GM12864 (cell line): ENCODE data around the gene CALB2.
"Not testable (repeated sequence)": the region's sequence is repeated elsewhere in the genome, so short reads cannot be mapped to it uniquely, and the experiment has no call there.

Experiments
- DNase-seq: peaks from one replicate; pipeline ENCODE4 v3.0.0-alpha.2; 2011; ENCODE audit warnings: low read depth
- H3K4me3 ChIP-seq: 2 replicates; pipeline ENCODE4 v1.5.1; 2011; ENCODE audit warnings: mild to moderate bottlenecking, low read depth, low read length, control low read depth
- CTCF ChIP-seq: IDR thresholded peaks from 2 replicates; pipeline ENCODE4 v1.5.1; 2011; ENCODE audit warnings: low read depth, mild to moderate bottlenecking, moderate library complexity, low read length, control low read depth, inconsistent platforms; ENCODE audit errors: missing control alignments

CALB2 gene

GRCh38 chr16:71352466-71352865 is 6.1 kb upstream of the CALB2 start:
- no peak for DNase-seq
- no peak overlapping the region for H3K4me3 ChIP-seq
- TF ChIP-seq CTCF = no peak

- no peak for TF ChIP-seq CTCF
- DNase-seq = no peak
- no peak overlapping the region for H3K4me3 ChIP-seq
Observed at GRCh38 chr16:71352963-71353460, 5.5 kb upstream of the CALB2 start.

- no peak for DNase-seq
- no peak for TF ChIP-seq CTCF
- no peak overlapping the region for H3K4me3 ChIP-seq
Observed at GRCh38 chr16:71353736-71354135, 4.8 kb upstream of the CALB2 start.

GRCh38 chr16:71354156-71354555 is 4.4 kb upstream of the CALB2 start:
- TF ChIP-seq CTCF = no peak
- DNase-seq = no peak
- H3K4me3 ChIP-seq = no peak overlapping the region

GRCh38 chr16:71356051-71356740 is 2.3 kb upstream of the CALB2 start:
- TF ChIP-seq CTCF = no peak
- H3K4me3 ChIP-seq = no peak overlapping the region
- DNase-seq = no peak

- H3K4me3 ChIP-seq, DNase-seq: not testable (repeated sequence)
Observed at GRCh38 chr16:71356936-71357335, 1.6 kb upstream of the CALB2 start.

- H3K4me3 ChIP-seq = no peak overlapping the region
- no peak for TF ChIP-seq CTCF
- no peak for DNase-seq
Observed at GRCh38 chr16:71357681-71358080, 842 bp upstream of the CALB2 start.

GRCh38 chr16:71359431-71359830 is 908 bp downstream of the CALB2 start:
- no peak overlapping the region for H3K4me3 ChIP-seq
- TF ChIP-seq CTCF = no peak
- no peak for DNase-seq
